ENCODE measurements around the gene POLD1.
"Not testable (repeated sequence)": the region's sequence is repeated elsewhere in the genome, so short reads cannot be mapped to it uniquely, and the experiment has no call there.

Gene POLD1

DNA sequence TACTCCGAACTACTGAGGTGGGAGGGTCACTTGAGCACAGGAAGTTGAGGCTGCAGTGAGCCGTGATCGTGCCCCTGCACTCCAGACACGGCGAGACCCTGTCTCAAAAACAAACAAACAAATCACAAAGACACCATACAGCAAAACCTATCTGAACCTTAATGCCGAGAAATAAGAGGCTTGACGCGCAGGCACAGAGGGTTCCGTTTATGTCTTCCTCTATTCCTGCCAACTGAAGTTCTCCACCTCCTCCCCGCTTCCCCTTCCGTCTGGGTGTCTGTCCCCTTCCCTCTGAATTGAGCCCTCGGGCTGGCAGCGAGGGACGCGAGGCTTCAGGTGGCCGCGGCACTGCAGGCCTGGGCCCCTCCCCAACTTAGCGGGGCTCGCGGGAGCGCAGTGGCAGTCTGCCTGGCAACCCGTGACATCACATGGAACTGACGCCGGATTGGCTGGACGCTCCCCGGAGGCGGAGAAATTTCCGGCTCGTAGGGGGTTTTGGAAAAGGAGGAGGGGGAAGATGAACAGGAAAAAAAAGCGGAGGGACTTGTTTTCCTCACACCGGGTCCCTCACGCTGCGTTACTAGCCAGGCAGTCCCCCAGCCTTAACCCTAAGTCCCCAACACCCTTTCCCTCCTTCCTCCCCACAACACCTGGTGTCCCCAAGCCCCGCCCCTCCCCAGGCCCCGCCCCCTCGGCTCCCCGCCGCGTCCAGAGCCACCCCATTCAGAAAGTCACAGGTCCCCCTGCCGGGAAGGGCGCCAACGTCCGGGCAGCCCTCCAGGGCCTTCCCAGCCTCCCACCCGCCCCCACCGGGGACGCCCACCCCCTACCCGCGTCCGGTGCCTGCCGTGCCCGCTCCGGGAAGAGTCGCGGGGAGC lies 47.4 kb downstream of the POLD1 start:
- H3K27ac ChIP-seq = peak overlapping the region; percentile 50 to 94 (median 78)
- H3K4me3 ChIP-seq = peak overlapping the region; percentile 51 to 79 (median 61)

DNA sequence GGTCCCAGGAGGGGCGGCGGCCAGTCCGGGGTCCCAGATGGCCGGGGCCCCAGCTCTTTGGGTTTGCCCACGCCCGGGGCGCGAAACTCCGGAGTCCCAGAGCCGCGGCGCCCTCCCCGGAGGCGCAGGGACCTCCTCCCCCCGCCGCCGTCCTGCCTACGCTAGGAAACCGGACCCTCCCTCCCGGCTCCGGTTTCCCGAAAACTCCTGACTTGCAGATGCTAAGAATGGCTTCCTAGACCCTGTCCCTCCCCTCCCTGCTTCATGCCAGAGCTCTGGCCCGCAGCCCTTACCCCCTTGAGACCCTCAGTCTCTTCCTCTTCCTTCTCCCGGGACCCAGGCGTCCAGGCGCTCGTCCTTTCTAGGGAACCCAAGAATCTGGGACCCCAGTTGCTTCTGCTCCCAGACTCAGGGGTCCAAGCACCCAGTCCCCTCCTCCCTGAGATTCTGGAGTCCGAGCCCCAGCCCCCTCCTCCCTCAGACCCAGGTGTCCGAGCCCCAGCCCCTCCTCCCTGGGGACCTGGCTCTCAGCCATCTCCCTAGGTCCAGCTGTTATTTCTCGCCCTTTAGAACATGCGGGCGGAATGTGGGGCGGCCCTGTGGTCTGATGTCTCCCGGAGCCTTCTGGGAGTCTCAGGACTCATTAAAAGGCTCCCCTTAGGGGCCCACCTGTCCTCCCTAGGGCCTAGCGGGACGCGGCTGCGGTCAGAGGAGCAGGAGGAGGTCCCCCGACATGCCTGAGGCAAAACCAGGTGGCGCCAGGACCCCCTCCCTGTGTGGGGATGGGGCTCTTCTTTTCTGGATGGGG lies 48.3 kb downstream of the POLD1 start, which contains the start of gene MYBPC2:
Gene MYBPC2 (plus strand): TSS at position 672 of the 808 bp plus-strand sequence. CDS start 62 bp downstream, at position 734.
- Histone ChIP-seq H3K4me3 (peak within 1 kb of the TSS; percentile 51 to 79 (median 61)), H3K27ac (peak within 1 kb of the TSS; percentile 50 to 94 (median 78))

DNA sequence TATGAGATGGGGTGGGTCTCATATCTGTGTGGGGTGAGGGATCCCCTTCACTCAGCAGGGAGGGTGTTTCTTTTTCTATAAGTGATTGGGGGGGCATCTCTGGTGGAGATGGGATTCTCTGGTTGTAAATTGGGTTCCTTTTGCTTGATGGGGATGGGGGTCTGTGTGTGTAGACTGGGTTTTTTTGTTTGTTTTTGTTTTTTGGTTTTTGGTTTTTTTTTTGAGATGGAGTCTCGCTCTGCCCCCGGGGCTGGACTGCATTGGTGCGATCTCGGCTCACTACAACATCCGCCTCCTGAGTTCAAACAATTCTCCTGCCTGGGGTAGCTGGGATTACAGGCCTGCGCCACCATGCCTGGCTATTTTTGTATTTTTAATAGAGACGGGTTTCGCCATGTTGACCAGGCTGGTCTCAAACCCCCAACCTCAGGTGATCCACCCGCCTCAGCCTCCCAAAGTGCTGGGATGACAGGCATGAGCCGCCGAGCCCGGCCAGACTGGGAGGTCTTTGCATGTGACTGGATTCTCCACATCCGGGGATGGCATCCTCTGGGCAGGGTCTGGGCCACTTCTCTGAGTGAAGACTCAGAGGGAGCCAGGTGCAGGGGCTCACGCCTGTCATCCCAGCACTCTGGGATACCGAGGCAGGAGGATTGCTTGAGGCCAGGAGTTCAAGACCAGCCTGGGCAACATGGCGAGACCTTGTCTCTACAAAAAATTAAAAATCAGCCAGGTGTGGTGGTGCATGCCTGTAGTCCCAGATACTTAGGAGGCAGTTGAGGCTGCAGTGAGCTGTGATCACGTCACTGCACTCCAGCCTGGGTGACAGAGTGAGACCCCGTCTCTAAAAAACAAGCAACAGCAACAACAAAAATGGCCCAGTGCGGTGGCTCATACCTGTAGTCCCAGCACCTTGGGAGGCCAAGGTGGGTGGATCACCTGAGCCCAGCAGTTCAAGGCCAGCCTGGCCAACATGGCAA lies 49.3 kb downstream of the POLD1 start:
- H3K4me3 ChIP-seq = no peak overlapping the region
- no peak overlapping the region for H3K27ac ChIP-seq

DNA sequence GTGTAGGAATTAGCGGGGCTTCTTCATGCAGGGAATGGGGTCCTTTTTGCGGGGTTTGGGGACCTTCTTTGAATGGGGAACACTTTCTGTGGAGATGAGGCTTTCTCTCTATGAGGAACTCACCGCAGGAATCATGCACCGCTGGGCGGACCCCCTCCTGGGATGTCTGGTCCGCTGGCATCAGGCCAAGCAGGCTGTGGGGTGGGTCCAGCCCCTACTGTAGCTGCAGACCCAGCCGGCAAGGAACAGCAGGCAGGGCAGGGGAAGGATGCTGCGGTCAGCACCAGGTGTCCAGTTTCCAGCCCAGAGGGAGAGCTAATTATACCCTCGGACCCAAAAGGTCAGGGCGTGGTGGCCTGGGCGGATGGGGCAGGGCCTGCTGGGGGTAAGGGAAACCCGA lies 50.4 kb downstream of the POLD1 start:
- Histone ChIP-seq H3K27ac (no peak overlapping the region), H3K4me3 (no peak overlapping the region)

DNA sequence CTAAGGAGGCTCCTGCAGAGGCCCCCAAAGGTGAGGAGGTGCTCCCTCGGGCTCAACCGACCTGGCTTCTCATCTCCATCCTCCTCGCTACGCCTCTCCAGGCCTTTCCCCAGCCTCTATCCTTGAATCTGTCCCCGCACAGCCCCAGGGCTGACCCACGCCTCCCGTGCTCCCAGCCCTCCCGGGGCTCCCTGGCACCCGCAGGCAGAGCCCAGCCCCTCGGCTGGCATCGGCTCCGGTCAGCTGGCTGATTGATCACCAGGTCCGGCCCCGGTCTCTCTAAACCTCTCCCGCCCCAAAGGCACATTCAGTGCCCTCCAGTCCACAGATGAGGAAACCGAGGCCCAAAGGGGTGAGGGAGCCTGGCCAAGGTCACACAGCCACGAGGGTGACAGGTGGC lies 51.1 kb downstream of the POLD1 start:
- Histone ChIP-seq H3K4me3 (no peak overlapping the region), H3K27ac (no peak overlapping the region)

DNA sequence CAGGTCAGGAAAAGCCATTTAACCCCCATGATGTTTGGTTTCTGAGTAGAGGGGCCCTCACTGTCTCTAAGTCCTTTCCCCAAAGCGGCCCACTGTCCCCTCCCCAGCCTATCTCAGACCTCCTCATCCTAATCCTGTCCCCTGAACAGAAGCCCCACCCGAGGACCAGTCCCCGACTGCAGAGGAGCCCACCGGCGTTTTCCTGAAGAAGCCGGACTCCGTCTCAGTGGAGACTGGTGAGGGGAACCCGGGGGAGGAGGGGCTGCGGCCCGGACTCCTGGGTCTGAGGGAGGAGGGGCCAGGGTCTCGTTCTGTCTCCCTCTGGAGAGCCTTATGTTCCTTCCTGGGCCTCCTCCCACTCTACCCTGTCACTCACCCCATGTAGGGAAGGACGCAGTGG lies 51.5 kb downstream of the POLD1 start:
- no peak overlapping the region for H3K27ac ChIP-seq
- H3K4me3 ChIP-seq = no peak overlapping the region

DNA sequence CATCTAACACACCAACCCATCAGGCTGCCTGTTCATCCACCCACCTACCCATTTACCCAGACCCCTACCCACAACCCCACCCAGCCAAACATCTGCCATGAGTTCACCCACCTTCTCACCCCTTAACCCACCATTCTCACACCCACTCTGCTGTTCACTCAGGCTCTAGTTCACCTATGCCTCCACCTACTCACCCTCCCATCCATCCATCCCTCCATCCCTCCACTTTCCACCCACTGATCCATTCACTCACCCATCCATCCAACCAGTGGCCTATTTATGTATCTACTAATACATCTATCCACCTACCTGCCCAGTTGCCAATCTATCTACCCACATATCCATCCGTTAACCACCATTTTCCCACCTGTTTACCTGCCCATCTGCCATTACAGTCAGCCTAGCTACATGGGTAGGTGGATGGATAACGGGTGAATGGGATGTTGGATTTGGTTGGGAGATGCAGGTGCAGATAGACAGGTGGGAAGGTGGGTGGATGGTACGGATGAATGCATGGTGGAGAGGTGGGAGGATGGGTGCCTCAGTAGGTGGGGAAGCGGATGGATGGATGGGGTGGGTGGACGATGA lies 53.8 kb downstream of the POLD1 start:
- no peak overlapping the region for H3K27ac ChIP-seq
- no peak overlapping the region for H3K4me3 ChIP-seq

DNA sequence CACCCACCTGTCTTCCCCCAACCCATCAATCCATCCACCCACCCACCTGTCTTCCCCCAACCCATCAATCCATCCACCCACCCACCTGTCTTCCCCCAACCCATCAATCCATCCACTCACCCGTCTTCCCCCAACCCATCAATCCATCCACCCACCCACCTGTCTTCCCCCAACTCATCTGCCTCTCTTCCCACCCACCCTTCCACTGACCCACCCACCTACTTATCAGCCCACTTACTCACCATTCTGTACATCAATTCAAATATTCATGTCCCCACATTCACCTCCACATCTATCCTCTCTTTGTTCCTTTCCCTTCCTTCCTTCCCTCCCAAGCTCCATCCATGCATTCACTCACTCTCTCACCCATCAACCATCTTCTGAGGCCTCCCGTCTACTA lies 55.0 kb downstream of the POLD1 start:
- H3K27ac ChIP-seq, H3K4me3 ChIP-seq: not testable (repeated sequence)

DNA sequence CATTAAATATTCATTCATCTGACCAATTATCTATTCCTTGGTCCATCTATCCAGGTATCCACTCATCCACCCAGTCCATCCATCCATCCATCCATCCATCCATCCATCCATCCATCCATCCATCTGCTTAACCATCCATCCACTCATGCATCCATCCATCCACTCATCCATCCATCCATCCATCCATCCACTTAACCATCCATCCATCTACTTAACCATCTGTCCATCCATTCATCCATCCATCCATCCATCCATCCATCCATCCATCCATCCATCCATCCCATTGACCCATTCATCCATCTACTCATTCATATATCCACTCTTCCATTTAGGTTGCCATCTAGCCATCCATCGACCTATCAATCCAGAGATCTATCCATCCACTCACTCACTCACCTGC lies 59.9 kb downstream of the POLD1 start:
- Histone ChIP-seq H3K4me3 (no peak overlapping the region), H3K27ac (no peak overlapping the region)

DNA sequence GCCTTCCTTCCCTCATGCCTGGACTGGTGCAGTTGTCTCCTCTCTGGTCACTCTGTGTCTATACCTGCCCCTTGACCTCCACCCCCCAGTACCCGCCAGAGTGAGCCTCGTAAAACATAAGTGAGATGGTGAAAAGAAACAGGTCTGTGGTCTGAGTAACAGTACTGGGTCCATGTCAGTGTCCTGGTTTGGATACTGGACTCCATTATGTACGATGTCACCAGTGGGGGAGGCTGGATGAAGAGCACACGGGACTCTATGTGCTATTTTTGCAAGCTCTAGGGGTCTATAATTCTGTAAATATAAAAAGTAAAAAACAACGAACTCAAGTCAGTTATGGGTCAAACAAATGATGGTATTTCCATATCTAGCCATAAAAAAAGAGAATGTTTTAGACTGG lies 62.9 kb downstream of the POLD1 start:
- Histone ChIP-seq H3K27ac (no peak overlapping the region), H3K4me3 (no peak overlapping the region)

DNA sequence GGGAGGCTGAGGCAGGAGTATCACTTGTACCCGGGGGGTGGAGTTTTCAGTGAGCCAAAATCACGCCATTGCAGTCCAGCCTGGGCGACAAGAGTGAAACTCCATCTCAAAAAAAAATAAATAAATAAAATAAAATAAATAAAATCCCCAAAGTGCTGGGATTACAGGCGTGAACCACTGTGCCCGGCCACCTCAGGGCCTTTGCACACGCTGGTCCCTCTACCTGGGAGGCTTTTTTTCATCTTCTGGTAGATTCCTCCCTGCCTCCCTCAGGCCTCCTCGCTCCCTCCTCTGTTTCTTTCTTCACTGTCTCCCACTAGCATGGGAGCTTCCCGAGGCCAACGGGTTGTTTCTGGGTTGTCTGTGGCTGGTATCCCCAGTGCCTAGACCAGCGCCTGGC lies 63.6 kb downstream of the POLD1 start:
- Histone ChIP-seq H3K4me3 (no peak overlapping the region), H3K27ac (no peak overlapping the region)

DNA sequence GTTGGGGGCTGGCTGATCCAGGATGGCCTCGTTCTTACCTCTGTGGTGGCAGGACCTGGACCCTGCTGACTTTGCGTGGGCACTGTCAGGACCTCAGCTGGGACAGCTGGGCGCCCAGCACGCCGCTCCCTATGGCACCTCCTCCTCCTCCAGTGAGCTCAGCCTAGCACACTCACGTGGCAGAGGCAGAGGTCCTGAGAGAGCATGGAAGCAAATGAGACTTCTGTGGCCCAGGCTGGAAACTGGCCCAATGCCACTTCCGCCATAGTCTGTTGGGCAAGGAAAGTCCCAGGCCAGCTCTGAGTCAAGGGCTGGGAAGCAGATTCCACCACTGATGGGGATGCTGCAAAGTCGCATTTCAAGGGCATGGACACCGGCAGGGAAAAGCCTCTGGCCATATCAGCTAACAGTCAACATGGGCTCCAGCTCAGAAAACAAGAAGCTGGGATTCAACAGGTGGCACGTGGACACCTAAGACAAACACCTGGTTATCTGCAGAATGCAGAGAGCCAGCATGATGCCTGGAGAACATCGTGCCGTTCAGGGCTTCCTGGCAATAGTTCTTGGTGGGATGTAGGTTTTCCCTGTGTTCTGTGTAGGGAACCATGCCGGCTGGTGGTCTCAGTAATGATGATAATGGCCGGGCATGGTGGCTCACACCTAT lies 65.2 kb downstream of the POLD1 start:
- no peak overlapping the region for H3K4me3 ChIP-seq
- no peak overlapping the region for H3K27ac ChIP-seq

DNA sequence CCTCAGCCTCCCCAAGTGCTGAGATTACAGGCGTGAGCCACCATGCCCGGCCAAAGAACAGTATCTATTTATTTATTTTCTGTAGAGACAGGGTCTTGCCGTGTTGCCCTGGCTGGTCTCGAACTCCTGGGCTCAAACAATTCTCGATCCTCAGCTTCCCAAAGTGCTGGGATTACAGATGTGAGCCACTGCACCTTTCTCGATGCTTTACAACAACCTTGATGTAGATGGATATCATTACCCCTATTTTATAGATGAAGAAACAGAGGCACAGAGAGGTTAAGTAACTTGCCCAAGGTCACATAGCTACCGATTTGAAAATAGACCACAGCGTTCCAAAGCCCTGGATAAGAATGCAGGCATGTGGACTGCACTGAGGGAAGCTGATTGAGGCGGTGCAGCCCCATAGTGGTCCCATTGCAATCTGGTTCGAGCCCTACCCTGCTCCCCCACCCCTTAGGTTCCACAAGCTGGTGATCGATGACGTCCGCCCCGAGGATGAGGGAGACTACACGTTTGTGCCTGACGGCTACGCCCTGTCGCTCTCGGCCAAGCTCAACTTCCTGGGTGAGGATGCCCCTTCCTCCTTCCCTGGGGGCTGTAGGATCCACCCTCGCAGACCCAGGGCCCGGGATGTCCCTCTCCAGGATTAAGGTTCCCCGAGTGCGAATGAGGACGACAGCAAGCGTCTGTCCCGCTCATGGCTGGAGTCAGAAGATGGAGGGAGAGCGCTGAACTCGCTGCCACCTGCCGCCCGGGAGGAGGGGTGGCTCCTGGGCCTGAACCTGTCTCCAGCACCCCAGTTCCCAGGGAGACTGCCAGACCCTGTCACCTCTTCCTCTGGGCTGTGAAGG lies 66.4 kb downstream of the POLD1 start:
- Histone ChIP-seq H3K27ac (no peak overlapping the region), H3K4me3 (no peak overlapping the region)

DNA sequence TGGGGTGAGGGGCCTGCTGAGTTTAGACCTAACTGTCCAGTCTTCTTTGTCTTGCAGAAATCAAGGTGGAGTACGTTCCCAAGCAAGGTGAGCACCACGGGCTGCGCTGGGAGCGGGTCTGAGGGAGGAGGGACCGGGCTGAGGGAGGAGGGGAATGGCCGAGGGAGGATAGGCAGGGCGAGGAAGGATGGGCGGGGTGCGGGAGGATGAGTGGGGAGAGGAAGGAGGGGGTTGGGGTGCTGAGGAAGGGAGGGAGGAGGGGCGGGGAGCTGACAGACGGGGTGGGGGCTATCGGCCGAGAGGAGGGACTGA lies 67.0 kb downstream of the POLD1 start:
- no peak overlapping the region for H3K27ac ChIP-seq
- H3K4me3 ChIP-seq = no peak overlapping the region

DNA sequence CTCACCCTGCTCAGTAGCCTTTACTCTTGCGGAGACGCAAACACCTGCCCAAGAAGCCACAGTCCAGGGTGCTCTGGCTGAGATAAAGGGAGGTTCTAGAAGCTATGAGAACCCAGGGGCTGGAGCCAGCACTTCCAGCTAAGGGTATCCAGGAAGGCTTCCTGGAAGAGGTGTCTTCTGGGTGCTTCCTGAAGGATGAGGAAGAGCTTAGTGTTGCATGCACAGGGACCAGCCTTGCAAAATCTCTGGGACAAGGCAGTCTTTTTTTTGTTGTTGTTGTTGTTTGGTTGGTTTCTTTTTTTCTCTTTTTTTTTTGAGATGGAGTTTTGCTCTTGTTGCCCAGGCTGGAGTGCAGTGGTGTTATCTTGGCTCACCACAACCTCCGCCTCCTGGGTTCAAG lies 69.1 kb downstream of the POLD1 start:
- Histone ChIP-seq H3K27ac (no peak overlapping the region), H3K4me3 (no peak overlapping the region)

DNA sequence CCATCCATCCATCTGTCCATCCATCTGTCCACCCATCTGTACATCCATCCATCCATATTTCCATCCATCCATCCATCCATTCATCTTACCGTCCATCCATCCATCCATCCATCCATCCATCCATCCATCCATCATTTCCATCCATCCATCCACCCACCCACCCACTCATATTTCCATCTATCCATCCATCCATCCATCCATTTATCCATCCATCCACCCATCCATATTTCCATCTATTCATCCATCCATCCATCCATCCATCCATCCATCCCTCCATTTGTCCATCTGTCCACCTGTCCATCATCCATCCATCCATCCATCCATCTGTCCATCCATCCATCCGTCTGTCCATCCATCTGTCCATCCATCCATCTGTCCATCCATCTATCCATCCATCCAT lies 71.8 kb downstream of the POLD1 start:
- H3K27ac ChIP-seq = no peak overlapping the region
- no peak overlapping the region for H3K4me3 ChIP-seq

DNA sequence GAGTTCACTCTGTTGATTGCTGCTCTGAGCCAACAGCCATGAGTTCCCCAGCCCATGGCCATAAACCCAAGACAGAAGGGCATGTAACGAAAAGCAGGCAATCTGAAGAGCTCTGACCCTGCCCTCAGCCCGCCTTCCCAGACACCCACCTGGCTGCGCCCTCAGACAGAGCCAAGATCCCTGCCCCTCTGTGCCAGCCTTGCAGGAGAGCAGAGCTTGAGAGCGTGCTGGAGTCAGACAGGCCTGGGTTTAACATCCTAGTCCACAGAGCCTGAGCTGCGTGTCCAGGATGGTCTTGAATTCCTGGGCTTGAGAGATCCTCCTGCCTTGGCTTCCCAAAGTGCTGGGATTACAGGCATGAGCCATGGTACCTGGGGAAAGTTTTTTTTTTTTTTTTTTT lies 73.2 kb downstream of the POLD1 start:
- no peak overlapping the region for H3K27ac ChIP-seq
- no peak overlapping the region for H3K4me3 ChIP-seq

DNA sequence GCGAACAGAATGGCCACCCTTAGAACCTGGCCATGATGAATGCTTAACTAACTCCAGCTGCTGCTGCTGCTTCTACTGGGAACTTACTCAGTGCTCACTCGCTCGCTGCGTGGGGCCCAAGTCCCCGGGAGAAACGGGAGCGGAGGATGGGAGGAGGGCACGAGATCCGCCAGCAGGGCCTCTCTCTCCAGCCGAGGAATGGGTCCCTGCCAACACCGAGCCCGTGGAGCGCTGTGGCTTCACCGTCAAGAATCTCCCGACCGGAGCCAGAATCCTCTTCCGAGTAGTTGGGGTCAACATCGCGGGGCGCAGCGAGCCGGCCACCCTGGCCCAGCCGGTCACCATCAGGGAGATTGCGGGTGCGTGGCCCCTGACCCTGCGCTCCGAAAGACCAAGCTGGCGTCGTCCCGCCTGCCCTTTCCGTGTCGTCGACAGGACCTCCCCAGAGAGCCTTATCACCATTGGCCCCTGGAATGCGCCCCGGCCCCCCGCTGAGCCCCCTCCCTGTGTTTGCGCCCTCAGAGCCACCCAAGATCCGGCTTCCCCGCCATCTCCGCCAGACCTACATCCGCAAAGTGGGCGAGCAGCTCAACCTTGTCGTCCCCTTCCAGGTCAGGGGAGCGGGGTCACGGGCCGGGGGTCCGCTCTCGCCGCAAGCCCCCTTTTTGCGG lies 74.4 kb downstream of the POLD1 start:
- Histone ChIP-seq H3K4me3 (no peak overlapping the region), H3K27ac (no peak overlapping the region)

All from skin epidermis (tissue), 12 donors.